HFF-Myc (cell line): Measurements from ENCODE around the gene BST1.

Experiments
- DNase-seq: peaks from one replicate; pipeline ENCODE4 v3.0.0-alpha.2; 2011; ENCODE audit warnings: low read depth; ENCODE audit errors: extremely low read depth
- H3K4me3 ChIP-seq: replicated peaks from 2 replicates; pipeline ENCODE4 v1.5.1; 2011; ENCODE audit warnings: low read depth, mild to moderate bottlenecking, control low read depth, low read length
- CTCF ChIP-seq: IDR thresholded peaks from 2 replicates; pipeline ENCODE4 v1.5.1; 2012; ENCODE audit warnings: mild to moderate bottlenecking, low read depth, low read length, control low read depth; ENCODE audit errors: missing control alignments

The BST1 gene

DNA sequence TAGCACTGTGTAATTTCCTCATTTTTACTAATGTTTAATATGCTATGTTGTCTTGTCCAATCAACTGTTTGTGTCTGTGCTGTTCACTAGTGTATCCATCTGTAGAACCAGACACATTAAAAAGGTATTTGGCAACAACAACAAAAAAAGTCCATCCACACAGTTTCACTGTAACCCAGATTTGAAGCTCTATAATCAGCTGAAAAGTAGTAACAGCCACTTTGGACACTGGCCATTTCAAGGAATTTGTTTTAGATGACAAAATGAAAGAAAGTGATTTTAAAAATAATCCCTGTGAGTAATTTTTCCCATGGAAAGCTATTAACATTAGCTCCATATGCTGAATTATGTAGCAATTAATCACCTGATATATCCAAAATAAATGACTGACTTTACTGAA, 45.5 kb upstream of the BST1 start:
- DNase-seq = no peak
- no peak for TF ChIP-seq CTCF
- no peak overlapping the region for H3K4me3 ChIP-seq

DNA sequence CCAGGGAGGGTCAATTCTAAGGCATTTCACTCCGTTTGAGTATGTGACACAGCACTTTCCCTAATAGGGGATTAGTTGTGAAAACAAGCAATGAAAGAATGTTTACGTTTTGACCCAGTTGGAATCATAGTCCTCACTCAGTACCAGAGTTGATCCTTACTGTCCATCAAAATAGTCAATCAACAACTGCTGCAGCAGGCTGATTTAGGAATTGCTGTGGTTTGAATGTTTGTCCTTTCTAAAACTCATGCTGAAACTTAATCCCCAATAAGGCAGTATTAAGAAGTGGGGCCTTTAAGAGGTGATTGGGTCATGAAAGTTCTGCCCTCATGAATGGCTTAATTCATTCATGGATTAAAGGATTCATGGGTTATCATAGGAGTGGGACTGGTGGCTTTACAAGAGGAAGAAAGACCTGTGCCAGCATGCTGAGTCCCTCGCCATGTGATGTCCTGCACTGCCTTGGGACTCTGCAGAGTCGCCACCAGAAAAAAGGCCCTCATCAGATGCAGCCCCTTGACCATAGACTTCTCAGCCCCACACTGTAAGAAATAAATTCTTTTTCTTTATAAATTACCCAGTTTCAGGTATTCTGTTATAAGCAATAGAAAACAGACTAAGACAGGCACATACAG, 44.6 kb upstream of the BST1 start:
- TF ChIP-seq CTCF = no peak
- no peak for DNase-seq
- no peak overlapping the region for H3K4me3 ChIP-seq

DNA sequence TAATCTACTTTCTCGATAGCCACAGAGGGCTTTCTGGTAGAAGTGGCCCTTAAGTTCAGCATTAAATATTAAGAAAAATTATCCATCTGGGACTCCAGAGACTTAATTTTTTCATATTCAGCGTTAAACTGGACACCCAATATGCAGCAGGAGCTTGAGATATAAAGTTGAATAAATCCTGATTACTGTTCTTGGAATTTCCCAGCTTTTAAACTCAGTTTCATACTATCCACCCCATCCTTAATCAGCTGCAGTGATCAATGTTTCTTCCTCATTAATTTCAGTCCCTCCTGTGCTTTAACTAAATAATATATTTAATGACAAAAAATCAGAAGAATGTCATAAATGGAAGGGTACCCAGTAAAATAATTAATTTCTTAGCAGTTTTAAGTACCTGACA, 44.1 kb upstream of the BST1 start:
- TF ChIP-seq CTCF = no peak
- DNase-seq = no peak
- no peak overlapping the region for H3K4me3 ChIP-seq

GRCh38 chr4:15659768-15660570, 42.9 kb upstream of the BST1 start:
- no peak for TF ChIP-seq CTCF
- no peak overlapping the region for H3K4me3 ChIP-seq
- DNase-seq = no peak

DNA sequence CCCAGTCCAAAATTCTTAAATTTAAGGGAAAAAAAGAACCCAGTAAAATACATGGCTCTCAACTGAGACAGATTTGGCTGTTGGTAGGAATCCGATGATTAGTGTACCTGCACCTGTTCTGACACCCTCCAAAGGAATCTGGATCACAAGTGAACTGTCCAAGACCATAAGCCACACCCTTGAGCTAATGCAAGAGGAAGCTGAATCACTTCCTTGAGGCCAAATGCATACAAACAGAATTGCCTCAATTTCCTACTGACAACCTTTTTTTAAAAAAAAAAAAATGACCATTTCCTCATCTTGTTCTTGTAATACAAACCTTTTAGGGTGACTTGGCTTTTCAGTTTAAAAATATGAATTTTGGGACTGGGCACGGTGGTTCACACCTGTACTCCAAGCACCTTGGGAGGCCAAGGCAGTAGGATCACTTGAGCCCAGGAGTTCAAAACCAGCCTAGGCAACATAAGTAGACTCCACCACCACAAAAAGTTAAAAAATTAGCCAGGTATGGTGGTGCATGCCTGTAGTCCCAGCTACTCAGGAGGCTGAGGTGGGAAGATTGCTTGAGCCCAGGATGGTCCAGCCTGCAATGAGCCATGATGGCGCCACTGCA, 37.0 kb upstream of the BST1 start:
- no peak for TF ChIP-seq CTCF
- H3K4me3 ChIP-seq = no peak overlapping the region
- no peak for DNase-seq

DNA sequence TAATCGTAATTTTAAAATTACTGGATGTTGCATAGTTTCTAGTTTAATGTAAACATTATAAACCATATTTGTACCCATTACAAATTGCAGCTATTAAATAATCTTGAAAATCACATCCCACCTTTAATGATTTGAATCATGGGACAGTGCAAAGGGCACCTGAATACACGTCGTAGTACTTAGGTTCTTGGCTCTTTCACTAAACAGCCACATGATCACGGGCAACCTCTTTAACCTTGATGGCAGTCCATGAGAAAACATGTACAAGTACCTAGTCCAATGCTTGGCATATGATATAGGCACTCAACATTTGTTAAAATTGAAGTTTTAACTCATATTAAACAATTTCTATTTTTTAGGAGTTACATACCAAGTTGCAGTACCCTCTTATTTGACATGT, 35.9 kb upstream of the BST1 start:
- no peak for DNase-seq

More for the DNA sequence above, 35.9 kb upstream of the BST1 start:
- no peak overlapping the region for H3K4me3 ChIP-seq
- no peak for TF ChIP-seq CTCF
